T1000 (cell line): ENCODE data around the gene ARHGAP22.

Experiments used
- DNase-seq: peaks from one replicate; lab custom pipeline; 2025; ENCODE audit warnings: mixed read lengths; lab: John Stamatoyannopoulos, UW

The ARHGAP22 gene

DNA sequence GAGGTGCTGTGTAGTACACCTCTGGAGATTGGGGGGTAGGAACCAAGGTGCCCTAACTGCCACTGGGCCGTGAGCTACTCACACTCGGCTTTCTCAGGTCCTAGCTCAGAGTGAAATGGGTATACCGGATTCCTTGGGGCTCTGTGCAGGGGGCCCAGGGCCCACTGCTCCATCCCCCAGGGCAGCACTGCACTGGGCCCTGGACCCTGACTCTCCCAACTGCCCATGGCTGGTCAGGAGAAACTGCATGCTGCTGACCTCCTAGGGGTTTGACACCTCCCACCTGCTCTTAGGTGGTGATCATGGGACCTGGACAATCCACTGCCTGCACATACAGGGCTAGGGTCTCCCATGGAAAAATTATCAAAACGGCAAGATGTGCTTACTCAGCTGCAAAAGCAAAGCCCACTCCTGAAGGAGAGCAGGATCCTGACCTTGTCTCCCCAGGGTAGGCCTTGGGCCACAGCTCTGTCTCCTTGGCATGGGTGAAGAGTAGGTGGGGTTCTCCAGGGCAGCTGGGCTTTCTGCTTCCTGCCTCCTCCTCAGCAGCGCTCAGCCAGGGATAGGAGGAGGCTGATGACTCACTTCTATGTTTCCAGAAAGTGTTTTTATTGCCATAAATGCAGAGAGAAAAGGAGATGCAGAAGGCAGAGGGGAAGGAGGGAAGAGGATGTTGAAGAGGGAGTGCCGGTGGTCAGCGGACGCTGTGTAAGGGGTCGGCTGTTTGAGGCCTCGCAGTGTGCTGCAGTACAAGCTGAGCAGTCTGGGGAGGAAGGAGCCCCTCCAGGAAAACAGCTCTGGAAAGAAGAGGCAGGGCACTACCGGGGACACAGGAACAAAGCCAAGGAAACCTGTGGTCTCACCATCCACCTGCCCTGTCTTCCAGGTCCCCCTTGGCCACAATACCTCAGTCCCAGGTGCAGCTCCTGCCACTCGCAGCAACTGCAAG lies 107.8 kb downstream of the ARHGAP22 start:
- no peak for DNase-seq

DNA sequence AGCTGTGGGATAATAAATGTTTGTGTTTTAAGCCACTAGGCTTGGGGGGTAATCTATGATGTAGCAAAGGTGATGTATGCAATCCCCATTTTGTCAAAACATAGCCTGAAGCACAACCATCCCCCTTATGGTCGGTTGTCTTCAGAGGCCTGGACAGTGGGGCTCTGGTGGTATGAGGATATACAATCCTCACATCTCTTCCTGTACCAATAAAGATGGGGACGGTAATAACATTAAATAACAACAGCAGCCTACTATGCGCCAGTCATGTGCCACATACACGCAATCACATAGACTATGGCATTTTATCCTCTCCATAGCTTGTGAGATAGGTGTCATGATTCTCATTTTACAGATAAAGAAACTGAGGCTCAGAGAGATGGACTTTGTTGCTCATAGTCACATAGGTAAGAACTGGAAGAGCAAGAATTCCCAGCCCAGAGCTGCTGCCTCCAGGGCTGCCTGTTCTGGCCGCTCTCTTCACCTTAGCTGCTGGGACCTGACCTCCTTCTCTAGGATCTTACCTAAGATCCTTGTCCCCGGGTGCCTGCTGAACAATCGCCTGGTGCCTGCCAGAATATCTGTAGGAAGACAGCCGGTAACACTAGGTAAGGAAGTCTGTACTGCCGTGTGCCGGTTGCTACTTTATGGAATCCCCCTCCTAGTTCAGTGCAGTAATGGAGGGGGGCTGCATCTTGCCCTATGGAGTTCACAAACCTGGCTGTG lies 108.6 kb downstream of the ARHGAP22 start:
- DNase-seq = no peak

DNA sequence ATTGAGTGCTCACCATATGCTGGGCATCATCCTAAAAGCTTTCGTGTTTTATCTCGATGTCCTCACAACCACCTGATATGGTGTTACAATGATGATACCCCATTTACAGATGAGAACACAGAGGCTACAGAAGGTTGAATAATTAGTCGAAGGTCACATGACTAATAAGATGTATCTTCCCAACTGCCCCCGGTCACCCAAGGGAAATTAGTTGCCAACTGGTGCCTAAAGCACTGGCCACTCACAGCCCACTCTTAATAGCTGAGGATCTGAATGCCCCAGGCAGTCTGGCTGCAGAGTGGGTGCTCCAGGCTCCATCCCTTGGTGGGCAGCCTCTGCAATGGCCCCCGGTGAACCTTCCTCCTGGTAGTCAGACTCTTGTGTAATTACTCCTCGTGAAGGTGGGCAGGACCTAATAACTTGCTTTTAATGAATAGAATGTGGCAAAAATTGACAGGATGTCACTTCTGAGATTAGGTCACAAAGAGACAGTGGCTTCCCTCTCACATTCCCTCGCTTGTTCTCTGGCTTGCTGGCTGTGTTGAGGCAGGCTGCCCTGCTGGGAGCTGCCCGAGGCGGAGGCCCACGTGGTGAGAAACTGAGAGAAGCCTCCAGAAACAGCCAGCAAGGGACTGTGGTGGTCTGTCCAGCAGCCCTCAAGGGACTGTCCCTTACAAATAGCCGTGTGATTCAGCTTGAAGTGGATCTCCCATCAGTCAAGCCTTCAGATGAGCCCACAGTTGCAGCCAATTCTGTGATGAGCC lies 109.4 kb downstream of the ARHGAP22 start:
- DNase-seq = no peak

GRCh38 chr10:48494611-48495010 lies 110.3 kb downstream of the ARHGAP22 start:
- DNase-seq = no peak

- DNase-seq = no peak
Measured at GRCh38 chr10:48494073-48494472, 110.8 kb downstream of the ARHGAP22 start.

GRCh38 chr10:48493083-48493871 lies 111.6 kb downstream of the ARHGAP22 start:
- DNase-seq = no peak

DNA sequence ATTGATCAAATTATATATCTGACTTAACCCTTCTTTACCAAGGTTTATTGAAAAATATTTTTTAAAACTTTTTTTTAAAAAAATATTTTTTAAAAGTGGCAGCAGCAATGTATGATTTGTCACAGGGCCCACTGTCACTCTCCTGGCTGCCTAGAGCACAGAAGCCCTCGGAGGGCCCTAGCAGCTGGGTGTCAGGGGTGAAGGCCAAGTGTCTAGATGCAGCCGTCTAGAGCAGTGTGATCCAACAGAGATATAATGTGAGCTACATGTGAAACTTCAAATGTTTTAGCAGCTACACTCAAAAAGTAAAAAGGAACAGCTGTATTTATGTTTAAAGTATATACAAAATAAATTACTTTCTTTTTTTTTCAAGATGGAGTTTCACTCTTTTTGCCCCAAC lies 112.7 kb downstream of the ARHGAP22 start:
- no peak for DNase-seq

GRCh38 chr10:48491392-48492139 lies 113.3 kb downstream of the ARHGAP22 start:
- DNase-seq = no peak

DNA sequence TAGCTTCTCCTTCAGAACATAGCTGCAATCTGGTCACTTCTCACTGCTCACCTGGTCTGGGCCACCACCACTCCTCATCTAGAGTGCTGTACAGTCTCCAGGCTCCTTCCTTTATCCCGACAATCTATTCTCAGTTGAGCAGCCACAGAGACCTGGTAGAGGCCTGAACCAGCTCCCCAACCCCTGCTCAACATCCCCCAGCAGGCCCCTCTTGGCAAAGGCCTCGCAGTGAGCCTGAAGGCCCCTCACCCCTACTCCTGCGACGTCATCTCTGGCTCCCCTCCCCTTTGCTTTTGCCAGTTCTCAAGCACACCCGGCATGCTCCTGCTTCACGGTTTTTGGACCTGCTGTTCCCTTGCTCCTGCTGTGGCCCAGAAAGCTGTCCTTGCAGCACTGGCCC lies 113.9 kb downstream of the ARHGAP22 start:
- DNase-seq = no peak

- DNase-seq = no peak
Measured at GRCh38 chr10:48490571-48490940, 114.3 kb downstream of the ARHGAP22 start.

DNA sequence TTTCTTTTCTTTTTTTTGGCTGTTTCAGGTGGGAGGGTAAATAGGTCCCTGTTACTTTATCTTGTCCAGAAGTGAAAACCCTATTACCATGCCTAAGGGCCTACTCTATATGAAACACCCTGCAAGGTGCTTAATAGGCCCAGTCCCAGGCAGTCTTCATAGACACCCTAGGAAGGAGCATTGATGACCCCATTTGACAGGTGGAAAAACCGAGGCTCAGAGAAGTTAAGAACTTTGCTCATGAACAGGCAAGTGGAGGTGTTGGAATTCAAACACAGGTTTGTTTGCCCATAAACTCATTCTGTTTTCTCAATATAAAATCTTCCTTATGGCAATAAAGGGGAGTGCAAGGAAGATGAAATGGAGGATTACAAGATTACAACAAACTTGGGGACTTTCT lies 115.8 kb downstream of the ARHGAP22 start:
- no peak for DNase-seq

GRCh38 chr10:48487244-48487643 lies 117.6 kb downstream of the ARHGAP22 start:
- no peak for DNase-seq

DNA sequence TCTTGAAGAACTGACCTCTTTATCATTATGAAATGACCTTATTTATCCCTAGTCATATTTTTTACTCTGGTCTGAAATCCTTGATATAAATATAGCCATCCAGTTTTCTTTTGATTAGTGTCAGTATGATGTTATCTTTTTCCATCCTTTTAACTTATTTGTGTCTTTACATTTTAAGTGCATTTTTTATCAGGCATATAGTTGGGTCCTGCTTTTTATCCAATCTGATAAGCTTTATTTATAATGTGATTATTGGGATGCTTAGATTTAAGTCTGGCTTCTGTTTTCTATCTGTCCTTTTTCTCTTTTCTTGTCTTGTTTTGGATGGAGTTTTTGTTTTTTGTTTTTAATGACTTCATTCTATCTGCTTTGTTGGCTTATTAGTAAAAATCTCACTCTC lies 119.2 kb downstream of the ARHGAP22 start:
- DNase-seq = no peak

DNA sequence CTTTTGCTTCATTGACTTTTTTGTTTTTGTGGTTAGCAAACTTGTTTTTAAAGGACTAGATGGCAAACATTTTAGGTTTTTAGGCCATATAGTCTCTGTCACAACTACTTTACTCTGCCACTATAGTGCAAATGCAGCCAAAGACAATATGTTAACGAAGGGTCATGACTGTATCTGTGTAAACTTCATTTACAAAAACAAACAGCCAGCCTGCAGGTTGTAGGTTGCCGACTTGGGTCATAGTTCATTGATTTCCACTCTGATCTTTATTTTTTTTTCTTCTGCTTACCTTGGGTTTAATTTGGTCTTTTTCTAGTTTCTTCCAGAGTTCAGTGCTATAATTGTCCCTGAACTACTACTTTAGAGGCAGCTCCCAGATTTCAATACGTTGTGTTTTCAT lies 120.0 kb downstream of the ARHGAP22 start:
- no peak for DNase-seq

GRCh38 chr10:48482207-48482606 lies 122.7 kb downstream of the ARHGAP22 start:
- DNase-seq = no peak

GRCh38 chr10:48481385-48481784 lies 123.5 kb downstream of the ARHGAP22 start:
- DNase-seq = no peak

GRCh38 chr10:48480397-48481374 lies 124.2 kb downstream of the ARHGAP22 start:
- no peak for DNase-seq

DNA sequence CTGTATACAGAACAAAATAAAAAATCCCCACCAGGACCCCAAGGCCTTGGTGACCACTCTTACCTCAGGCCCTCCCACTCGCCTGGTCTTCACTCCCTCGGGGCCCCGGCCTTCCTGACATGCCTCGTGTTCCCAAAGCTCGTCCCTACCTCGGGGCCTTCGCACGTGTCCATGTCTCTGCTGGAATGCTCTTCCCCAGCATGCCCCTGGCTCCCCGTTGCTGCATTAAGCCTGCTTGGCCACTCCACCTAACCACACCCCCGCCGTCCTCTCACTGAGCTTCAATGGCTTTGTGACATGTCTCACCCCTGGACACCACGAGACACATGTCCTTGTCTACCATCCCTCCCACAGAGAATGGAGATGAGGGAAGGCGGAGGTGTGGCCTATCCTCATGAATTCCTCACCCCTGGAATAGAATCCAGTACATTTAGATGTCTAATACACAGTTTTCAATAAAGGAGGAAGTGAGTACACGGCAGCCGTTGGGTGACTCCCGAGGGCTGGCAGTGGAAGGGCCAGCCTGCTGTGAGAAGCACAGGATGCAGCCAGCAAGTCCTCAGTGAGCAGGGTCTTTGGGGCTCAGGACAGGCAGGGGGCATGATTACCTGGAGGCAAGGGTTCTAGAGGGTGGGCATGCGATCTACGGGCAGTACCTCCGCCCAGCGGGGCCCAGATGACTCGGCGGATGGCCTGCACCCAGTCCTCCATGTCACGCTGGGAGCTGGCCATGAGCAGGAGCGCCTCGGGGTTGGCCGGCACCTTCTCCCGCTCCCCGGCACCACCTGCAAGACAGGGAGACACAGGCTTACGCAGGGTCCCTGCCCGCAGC lies 125.7 kb downstream of the ARHGAP22 start:
- no peak for DNase-seq

- DNase-seq = no peak
Measured at GRCh38 chr10:48478469-48478868, 126.4 kb downstream of the ARHGAP22 start.
